ENCODE results near the gene PDS5B. TPM values are rescaled to one million over a fixed set of nuclear protein-coding genes. Genes with fewer than 3 reads are reported as not detected.

The PDS5B gene
- total and polyA plus RNA-seq, 2 of the 8 experiments (the other 6 are each of a cell fraction or from before 2014, with no cell fraction given), result 5.5 to 54.6 TPM

DNA sequence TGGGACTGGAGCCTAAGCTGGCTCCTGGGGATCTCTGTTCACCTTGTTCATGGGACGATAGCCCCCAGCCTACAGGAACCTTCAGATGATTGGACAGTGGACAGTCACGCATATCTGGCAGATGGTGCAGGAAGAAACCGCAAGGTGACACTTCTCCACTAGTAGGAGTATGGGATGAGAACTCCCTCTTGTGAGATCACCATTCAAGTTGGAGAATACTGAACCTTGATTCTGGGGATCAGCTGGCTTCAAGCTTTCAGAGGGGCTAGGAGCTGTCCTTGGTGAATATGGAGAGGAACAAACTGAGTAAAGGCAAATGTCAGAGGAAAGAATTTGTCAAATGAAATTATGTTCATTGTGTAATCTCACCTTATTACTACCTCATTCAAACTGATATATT lies 204.5 kb downstream of the PDS5B start:
- WGBS, 2 experiments (ENCODE audit: extremely low coverage in 1 of 2, insufficient coverage in 1 of 2, insufficient read length in 1 of 2, insufficient replicate concordance in 2 of 2, low coverage in 1 of 2, low lambda C conversion rate in 2 of 2, missing lambda C conversion rate in 1 of 2), result 85% methylated on average over 3 of the region's 3 CpGs; no CpG with 5 or more reads in 1 of the 2 experiments
- Histone ChIP-seq H4K20me1 (replicated peaks in 1 of 2; ENCODE audit: control insufficient read depth in 1 of 2, insufficient read depth in 2 of 2, low read length in 2 of 2) (no peaks in the 10 kb centered on the region), H2BK12ac (ENCODE audit: low read depth, low read length) (no peak overlapping the region), H4K8ac (ENCODE audit: extremely low read depth, insufficient read depth, low read length) (no peak overlapping the region), H3K9ac (replicated peaks in 1 of 4; ENCODE audit: extremely low read depth in 1 of 4, low read depth in 3 of 4, low read length in 3 of 4) (no peak overlapping the region), H3K79me2 (ENCODE audit: control insufficient read depth in 1 of 2, insufficient read depth in 2 of 2, low read length in 2 of 2) (no peaks in the 10 kb centered on the region), H2AFZ (ENCODE audit: low read length) (no peak overlapping the region), H3K9me3 (ENCODE audit: insufficient read depth in 2 of 2, low read depth in 1 of 2, low read length in 1 of 2) (no peaks in the 10 kb centered on the region), H3K27me3 (replicated peaks in 1 of 4; ENCODE audit: control insufficient read depth in 3 of 4, extremely low read depth in 1 of 4, insufficient read depth in 3 of 4, low read length in 3 of 4) (no peaks in the 10 kb centered on the region), H2BK5ac (ENCODE audit: low read depth, low read length) (no peak overlapping the region), H4K5ac (ENCODE audit: insufficient read length, low read depth, low read length) (no peak overlapping the region), H3K14ac (ENCODE audit: insufficient read length) (no peak overlapping the region), H3K36me3 (ENCODE audit: control insufficient read depth in 2 of 4, insufficient read depth in 4 of 4, low read length in 3 of 4) (no peaks in the 10 kb centered on the region; a peak in 1 of 8 replicates), H3K18ac (ENCODE audit: extremely low read depth, low read length) (no peak overlapping the region), H2BK15ac (ENCODE audit: low read length) (no peak overlapping the region), H3K23me2 (ENCODE audit: low read depth, low read length) (no peaks in the 10 kb centered on the region), H2BK120ac (replicated peaks; ENCODE audit: low read depth, low read length) (no peak overlapping the region), H3K4ac (replicated peaks; ENCODE audit: insufficient read length, low read depth, low read length) (no peak overlapping the region), H2BK20ac (ENCODE audit: low read length) (no peak overlapping the region), H3K56ac (replicated peaks; ENCODE audit: insufficient read length, low read depth, low read length) (no peak overlapping the region), H3K23ac (ENCODE audit: insufficient read length) (no peak overlapping the region), H3K79me1 (ENCODE audit: low read depth, low read length) (no peaks in the 10 kb centered on the region), H3K27ac (ENCODE audit: low read depth, low read length) (no peak overlapping the region), H2AK5ac (ENCODE audit: low read depth, low read length) (no peak overlapping the region), H4K91ac (replicated peaks; ENCODE audit: insufficient read length, low read length) (no peak overlapping the region), H3K4me2 (ENCODE audit: insufficient read depth in 1 of 2, low read depth in 2 of 2, low read length in 2 of 2) (no peak overlapping the region), H3K4me1 (replicated peaks in 1 of 4; ENCODE audit: control insufficient read depth in 3 of 4, insufficient read depth in 4 of 4, low read length in 3 of 4) (peaks cover 0 to 5% (median 0%) of the 10 kb centered on the region in 4 experiments; a peak in 1 of 7 replicates), H3K4me3 (ENCODE audit: extremely low read depth in 1 of 4, insufficient read depth in 2 of 4, low read depth in 3 of 4, low read length in 4 of 4) (no peak overlapping the region)
- POLR2A ChIA-PET (ENCODE audit: partially characterized antibody), result no interaction called here
- DNase-seq (ENCODE audit: low read depth in 1 of 2, low spot score in 2 of 2), result no peak
- CTCF ChIA-PET (ENCODE audit: partially characterized antibody), result interaction anchor here (0.9 to 1.7 kb wide), 6 partner anchors 10 to 165 kb away, joined by 3 to 6 read pairs (median 4); no protein-coding TSS in a partner anchor
- no peak for FAIRE-seq
- TF ChIP-seq RAD21 (IDR thresholded peaks at IDR 0.05 in 1 of 2, conservative IDR thresholded peaks at IDR 0.05 in 1 of 2; ENCODE audit: low read depth in 2 of 2, low read length in 2 of 2) (peak; percentile 32 to 51; a peak in 3 of 4 replicates), SP4 (IDR thresholded peaks at IDR 0.05; ENCODE audit: low read length) (no peak), SIN3A (conservative IDR thresholded peaks at IDR 0.05 in 1 of 2, IDR thresholded peaks at IDR 0.05 in 1 of 2; ENCODE audit: low read depth in 1 of 2, low read length in 2 of 2) (0 out of 4 replicates have a peak, but pooled peaks of 1 of the 2 experiments have one; percentile 52)
- TF ChIP-seq, protein P1, sequence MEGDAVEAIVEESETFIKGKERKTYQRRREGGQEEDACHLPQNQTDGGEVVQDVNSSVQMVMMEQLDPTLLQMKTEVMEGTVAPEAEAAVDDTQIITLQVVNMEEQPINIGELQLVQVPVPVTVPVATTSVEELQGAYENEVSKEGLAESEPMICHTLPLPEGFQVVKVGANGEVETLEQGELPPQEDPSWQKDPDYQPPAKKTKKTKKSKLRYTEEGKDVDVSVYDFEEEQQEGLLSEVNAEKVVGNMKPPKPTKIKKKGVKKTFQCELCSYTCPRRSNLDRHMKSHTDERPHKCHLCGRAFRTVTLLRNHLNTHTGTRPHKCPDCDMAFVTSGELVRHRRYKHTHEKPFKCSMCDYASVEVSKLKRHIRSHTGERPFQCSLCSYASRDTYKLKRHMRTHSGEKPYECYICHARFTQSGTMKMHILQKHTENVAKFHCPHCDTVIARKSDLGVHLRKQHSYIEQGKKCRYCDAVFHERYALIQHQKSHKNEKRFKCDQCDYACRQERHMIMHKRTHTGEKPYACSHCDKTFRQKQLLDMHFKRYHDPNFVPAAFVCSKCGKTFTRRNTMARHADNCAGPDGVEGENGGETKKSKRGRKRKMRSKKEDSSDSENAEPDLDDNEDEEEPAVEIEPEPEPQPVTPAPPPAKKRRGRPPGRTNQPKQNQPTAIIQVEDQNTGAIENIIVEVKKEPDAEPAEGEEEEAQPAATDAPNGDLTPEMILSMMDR (IDR thresholded peaks at IDR 0.05; ENCODE audit: control extremely low read depth in 1 of 3, insufficient read depth in 1 of 3, low read depth in 1 of 3, low read length in 3 of 3), result peak in 2 of 3 experiments; percentile 29 to 41; a peak in 3 of 4 replicates

Measured in H1 (cell line).